Choroid plexus epithelial cell (primary cell): Measurements from ENCODE around the gene SYCN.

ENCODE experiments used
- DNase-seq: peaks from one replicate; pipeline ENCODE4 v3.0.0-alpha.2; 2010; ENCODE audit warnings: low read depth
- H3K4me3 ChIP-seq: 2 replicates; pipeline ENCODE4 v1.5.1; 2011; ENCODE audit warnings: low read depth, mild to moderate bottlenecking, control low read depth, low read length, moderate library complexity
- CTCF ChIP-seq: conservative IDR thresholded peaks from 2 replicates; pipeline ENCODE4 v1.5.1; 2011; ENCODE audit warnings: low read depth, mild to moderate bottlenecking, control low read depth, inconsistent platforms, low read length, moderate library complexity

Gene SYCN

GRCh38 chr19:39177110-39177699 lies 26.9 kb downstream of the SYCN start:
- H3K4me3 ChIP-seq = no peak overlapping the region
- no peak for DNase-seq
- TF ChIP-seq CTCF = no peak

GRCh38 chr19:39175564-39175963 lies 28.5 kb downstream of the SYCN start:
- DNase-seq = no peak
- no peak overlapping the region for H3K4me3 ChIP-seq
- TF ChIP-seq CTCF = no peak

- H3K4me3 ChIP-seq = no peak overlapping the region
- no peak for TF ChIP-seq CTCF
- DNase-seq = no peak
Measured at GRCh38 chr19:39174558-39175544, 29.2 kb downstream of the SYCN start.

- TF ChIP-seq CTCF = no peak
- DNase-seq = no peak
- no peak overlapping the region for H3K4me3 ChIP-seq
Measured at GRCh38 chr19:39174142-39174541, 29.9 kb downstream of the SYCN start.

- no peak for DNase-seq
- no peak for TF ChIP-seq CTCF
Measured at GRCh38 chr19:39173502-39173991, 30.5 kb downstream of the SYCN start.

GRCh38 chr19:39172700-39173501 lies 31.2 kb downstream of the SYCN start:
- no peak overlapping the region for H3K4me3 ChIP-seq
- TF ChIP-seq CTCF = no peak
- no peak for DNase-seq

More at GRCh38 chr19:39173502-39173991, 30.5 kb downstream of the SYCN start:
- H3K4me3 ChIP-seq = no peak overlapping the region
